Calu3 (cell line): ENCODE results near the gene MADCAM1. TPM values are rescaled to one million over a fixed set of nuclear protein-coding genes. Genes with fewer than 3 reads are reported as not detected.
A peak's percentile ranks its signal among the peaks of the same experiment; 100 is the strongest.

ENCODE experiments used
- BruUV-seq: library from RNA; stranded (reverse); fragments of 400-500 nt; replicated peaks from 2 replicates; lab custom pipeline; 2021; lab: Mats Ljungman, UMichigan
- CTCF ChIA-PET: fragments of 300-600 bp; sonication (Branson Sonifier 250); formaldehyde crosslinking; loops from one replicate; lab custom pipeline; 2022; ENCODE audit warnings: antibody characterized with exemption; lab: Charles Lee
- DNase-seq: peaks from one replicate; pipeline ENCODE4 v3.0.0; 2022
- H3K27ac Mint-ChIP-seq: one replicate; pipeline ENCODE4 v1.8.0; 2022; ENCODE audit warnings: mixed read lengths; ENCODE audit not compliant: unreplicated experiment
- H3K27me3 Mint-ChIP-seq: one replicate; pipeline ENCODE4 v1.8.0; 2022; ENCODE audit warnings: mixed read lengths; ENCODE audit not compliant: unreplicated experiment
- H3K36me3 Mint-ChIP-seq: one replicate; pipeline ENCODE4 v1.8.0; 2022; ENCODE audit warnings: mild to moderate bottlenecking, moderate library complexity, mixed read lengths; ENCODE audit not compliant: insufficient read depth, unreplicated experiment
- H3K4me1 Mint-ChIP-seq: one replicate; pipeline ENCODE4 v1.8.0; 2022; ENCODE audit warnings: mild to moderate bottlenecking, low read depth, mixed read lengths; ENCODE audit not compliant: unreplicated experiment
- H3K4me3 Mint-ChIP-seq: one replicate; pipeline ENCODE4 v1.8.0; 2022; ENCODE audit warnings: mild to moderate bottlenecking, low read depth, moderate library complexity, mixed read lengths; ENCODE audit not compliant: unreplicated experiment
- H3K9me3 Mint-ChIP-seq: one replicate; pipeline ENCODE4 v1.8.0; 2022; ENCODE audit warnings: low read depth, mixed read lengths; ENCODE audit not compliant: unreplicated experiment
- CTCF ChIP-seq: fragments of 200-600 bp; IDR thresholded peaks from one replicate; pipeline ENCODE4 v1.8.0; 2022; ENCODE audit warnings: antibody characterized with exemption; ENCODE audit not compliant: unreplicated experiment
- intact Hi-C: fragments of 100-400 bp; cut with micrococcal nuclease; formaldehyde crosslinking; loops from one replicate; pipeline ENCODE4 v1.10.0; 2022; ENCODE audit not compliant: unreplicated experiment
- total RNA-seq: library from RNA; stranded (reverse); gene quantifications from 2 replicates; pipeline ENCODE4 v1.2.3, GENCODE V29; 2022

MADCAM1 gene
- total RNA-seq, 1 experiment from 2014 or later: 0.47 TPM

- H3K27me3 Mint-ChIP-seq: no peaks in the 10 kb centered on the region
- H3K9me3 Mint-ChIP-seq: no peaks in the 10 kb centered on the region
- no peak for DNase-seq
- no peak for TF ChIP-seq CTCF
- intact Hi-C loops: no loop called here
- no peak overlapping the region for H3K27ac Mint-ChIP-seq
- CTCF ChIA-PET: no interaction called here
- no peaks in the 10 kb centered on the region for H3K36me3 Mint-ChIP-seq
- no TSS peak for BruUV-seq
- no peak overlapping the region for H3K4me3 Mint-ChIP-seq
- no peaks in the 10 kb centered on the region for H3K4me1 Mint-ChIP-seq
Measured at GRCh38 chr19:518598-519231, 22.4 kb downstream of the MADCAM1 start.

GRCh38 chr19:519449-519865 lies 23.2 kb downstream of the MADCAM1 start:
- BruUV-seq: no TSS peak
- CTCF ChIA-PET: no interaction called here
- intact Hi-C loops: no loop called here
- Mint-ChIP-seq H3K4me3 (no peak overlapping the region), H3K27me3 (no peaks in the 10 kb centered on the region), H3K9me3 (no peaks in the 10 kb centered on the region), H3K27ac (no peak overlapping the region), H3K4me1 (no peaks in the 10 kb centered on the region), H3K36me3 (no peaks in the 10 kb centered on the region)
- DNase-seq: no peak
- no peak for TF ChIP-seq CTCF

- intact Hi-C loops: no loop called here
- Mint-ChIP-seq H3K27me3 (peaks cover 14% of the 10 kb centered on the region), H3K4me3 (no peak overlapping the region), H3K9me3 (no peaks in the 10 kb centered on the region), H3K36me3 (no peaks in the 10 kb centered on the region), H3K27ac (no peak overlapping the region), H3K4me1 (no peaks in the 10 kb centered on the region)
- CTCF ChIA-PET: no interaction called here
- DNase-seq: no peak
- BruUV-seq: no TSS peak
- TF ChIP-seq CTCF: no peak
Measured at GRCh38 chr19:522726-523125, 26.4 kb downstream of the MADCAM1 start.

GRCh38 chr19:524062-524674 lies 27.9 kb downstream of the MADCAM1 start:
- no peaks in the 10 kb centered on the region for H3K36me3 Mint-ChIP-seq
- no peaks in the 10 kb centered on the region for H3K4me1 Mint-ChIP-seq
- peak overlapping the region; percentile 24 for H3K4me3 Mint-ChIP-seq
- no peak for DNase-seq
- H3K27me3 Mint-ChIP-seq: peaks cover 14% of the 10 kb centered on the region
- BruUV-seq: no TSS peak
- TF ChIP-seq CTCF: no peak
- CTCF ChIA-PET: no interaction called here
- H3K9me3 Mint-ChIP-seq: no peaks in the 10 kb centered on the region
- no peak overlapping the region for H3K27ac Mint-ChIP-seq
- intact Hi-C loops: no loop called here
